ENCODE results near the gene TMEM238. TPM values are rescaled to one million over a fixed set of nuclear protein-coding genes. Genes with fewer than 3 reads are reported as not detected.
A peak's percentile ranks its signal among the peaks of the same experiment; 100 is the strongest.

The TMEM238 gene
- total and polyA plus RNA-seq, 9 of the 15 experiments (the other 6 are each of a cell fraction or from before 2014, with no cell fraction given) = 0.18 to 5.1 (median 1.3) TPM; not detected in 4

DNA sequence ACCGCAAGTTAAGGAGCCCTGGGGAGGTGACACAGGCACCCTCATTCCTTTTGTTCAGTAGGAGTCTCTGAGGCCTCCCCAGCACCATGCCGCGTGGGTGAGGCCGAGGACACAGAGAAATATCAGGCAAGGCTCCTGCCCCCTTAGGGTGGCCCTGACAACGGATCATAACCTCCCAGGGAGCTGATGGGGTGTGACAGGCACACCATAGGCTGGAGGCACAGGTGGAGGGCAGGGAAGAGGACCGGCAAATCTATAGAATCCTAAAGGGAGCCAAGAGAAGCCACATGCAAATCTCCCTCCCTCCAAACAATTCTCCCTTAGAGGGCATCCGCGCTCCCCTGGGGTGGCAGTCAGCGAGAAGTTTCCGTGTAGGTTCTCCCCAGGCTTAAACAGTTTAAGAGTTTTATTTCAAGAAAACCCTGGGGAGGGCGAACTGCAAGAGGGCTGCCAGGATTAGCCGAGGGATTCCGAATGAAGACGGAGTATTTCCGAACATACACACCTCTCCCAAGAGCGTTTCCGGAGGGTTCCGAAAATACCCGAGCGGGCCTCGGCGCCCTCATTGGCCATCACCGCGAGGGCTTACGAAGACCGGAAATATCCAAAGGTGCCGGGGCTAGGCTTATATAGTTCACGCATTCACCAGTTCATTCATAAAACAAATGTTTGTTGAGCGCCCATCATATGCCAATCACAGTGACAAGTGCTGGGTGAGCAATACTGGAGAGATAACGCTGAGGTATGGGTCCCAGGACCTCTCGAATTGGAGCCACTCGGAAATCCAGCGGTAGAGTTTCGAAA lies 1.0 kb upstream of the TMEM238 start:
- Histone ChIP-seq H3K36me3 (ENCODE audit: control insufficient read depth, insufficient read depth, low read length) (peaks cover 42% of the 10 kb centered on the region), H3K27ac (ENCODE audit: extremely low read depth, low read depth, low read length) (peak overlapping the region; percentile 97), H3K9me1 (ENCODE audit: control insufficient read depth, insufficient read depth, low read length) (peaks cover 16% of the 10 kb centered on the region), H3K9me3 (replicated peaks; ENCODE audit: control insufficient read depth, insufficient read depth, low read depth, low read length) (no peaks in the 10 kb centered on the region; the same call in 1 of the 2 replicates), H3K4me3 (peak overlapping the region; percentile 77), H3K4me1 (replicated peaks in 1 of 2; ENCODE audit: control insufficient read depth in 2 of 2, insufficient read depth in 2 of 2, low read length in 2 of 2) (peaks cover 47 to 61% of the 10 kb centered on the region in 2 experiments), H3K27me3 (ENCODE audit: control insufficient read depth in 2 of 2, insufficient read depth in 2 of 2, low read length in 2 of 2) (no peaks in the 10 kb centered on the region), H3K79me2 (ENCODE audit: control insufficient read depth, insufficient read depth, low read length) (peaks cover 73% of the 10 kb centered on the region), H4K20me1 (replicated peaks; ENCODE audit: control insufficient read depth, insufficient read depth, low read length) (peaks cover 41% of the 10 kb centered on the region), H3K9ac (ENCODE audit: insufficient read depth in 1 of 2, low read depth in 2 of 2, low read length in 2 of 2) (peak overlapping the region; percentile 94 to 97), H2AFZ (ENCODE audit: low read depth, low read length) (peak overlapping the region; percentile 99), H3K4me2 (ENCODE audit: insufficient read depth, low read length) (peak overlapping the region; percentile 94)
- in situ Hi-C loops (cut with MboI) = no loop called here
- ChIA-PET POLR2A (interaction anchor here (0.6 to 12.9 kb wide), 15 partner anchors 12 to 250 kb away, joined by 3 to 195 read pairs (median 3); partner anchors contain the start of genes HSPBP1, KMT5C and UBE2S), CTCF (ENCODE audit: low intra/inter-chr PET ratio) (no interaction called here)
- TSS peak; percentile 68 for BruUV-seq (replicated peaks)
- DNase-seq (ENCODE audit: extremely low read depth in 1 of 4, low spot score in 3 of 4) = peak; percentile 77 to 96 (median 85)
- intact Hi-C loops (cut with micrococcal nuclease) = loop anchor here (2.0 to 5.0 kb wide), 3 partner anchors 67 to 168 kb away; no protein-coding TSS in a partner anchor
- no peak for FAIRE-seq
- WGBS (ENCODE audit: insufficient coverage, low coverage, missing lambda C conversion rate) = 2% methylated on average over 33 of the region's 34 CpGs
- peak; percentile 87 for ATAC-seq
- TF ChIP-seq MAFG (tag; conservative IDR thresholded peaks at IDR 0.05) (no peak), PKNOX1 (IDR thresholded peaks at IDR 0.05) (0 out of 2 replicates have a peak, but pooled peaks have one; percentile 5), ZNF395 (CRISPR knock-in tag; IDR thresholded peaks at IDR 0.05) (no peak; the same call in 1 of the 2 replicates), ZNF830 (CRISPR knock-in tag; IDR thresholded peaks at IDR 0.05) (no peak), SAP30 (IDR thresholded peaks at IDR 0.05; ENCODE audit: borderline replicate concordance, insufficient read depth, low read depth, low read length, poor library complexity, severe bottlenecking) (no peak), CBX3 (IDR thresholded peaks at IDR 0.05; ENCODE audit: borderline replicate concordance in 1 of 2, low read length in 2 of 2) (peak in 1 of 2 experiments; percentile 41; a peak in 1 of 3 replicates), TRIM28 (IDR thresholded peaks at IDR 0.05) (no peak), GABPA (tag; conservative IDR thresholded peaks at IDR 0.05; ENCODE audit: low read depth) (no peak), HLTF (IDR thresholded peaks at IDR 0.05) (no peak), MCM2 (IDR thresholded peaks at IDR 0.05; ENCODE audit: low read depth) (no peak), RBFOX2 (IDR thresholded peaks at IDR 0.05; ENCODE audit: low read depth, low read length) (no peak), ZNF175 (CRISPR knock-in tag; IDR thresholded peaks at IDR 0.05; ENCODE audit: low read depth) (no peak)
- TF ChIP-seq, protein P1, sequence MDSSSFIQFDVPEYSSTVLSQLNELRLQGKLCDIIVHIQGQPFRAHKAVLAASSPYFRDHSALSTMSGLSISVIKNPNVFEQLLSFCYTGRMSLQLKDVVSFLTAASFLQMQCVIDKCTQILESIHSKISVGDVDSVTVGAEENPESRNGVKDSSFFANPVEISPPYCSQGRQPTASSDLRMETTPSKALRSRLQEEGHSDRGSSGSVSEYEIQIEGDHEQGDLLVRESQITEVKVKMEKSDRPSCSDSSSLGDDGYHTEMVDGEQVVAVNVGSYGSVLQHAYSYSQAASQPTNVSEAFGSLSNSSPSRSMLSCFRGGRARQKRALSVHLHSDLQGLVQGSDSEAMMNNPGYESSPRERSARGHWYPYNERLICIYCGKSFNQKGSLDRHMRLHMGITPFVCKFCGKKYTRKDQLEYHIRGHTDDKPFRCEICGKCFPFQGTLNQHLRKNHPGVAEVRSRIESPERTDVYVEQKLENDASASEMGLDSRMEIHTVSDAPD (CRISPR knock-in tag; IDR thresholded peaks at IDR 0.05) = no peak

Data from K562 (cell line).